ENCODE measurements around the gene TUG1. TPM values are rescaled to one million over a fixed set of nuclear protein-coding genes. Genes with fewer than 3 reads are reported as not detected.

TUG1 gene
- total RNA-seq, 1 donor from 2014 or later: 74.7 TPM

DNA sequence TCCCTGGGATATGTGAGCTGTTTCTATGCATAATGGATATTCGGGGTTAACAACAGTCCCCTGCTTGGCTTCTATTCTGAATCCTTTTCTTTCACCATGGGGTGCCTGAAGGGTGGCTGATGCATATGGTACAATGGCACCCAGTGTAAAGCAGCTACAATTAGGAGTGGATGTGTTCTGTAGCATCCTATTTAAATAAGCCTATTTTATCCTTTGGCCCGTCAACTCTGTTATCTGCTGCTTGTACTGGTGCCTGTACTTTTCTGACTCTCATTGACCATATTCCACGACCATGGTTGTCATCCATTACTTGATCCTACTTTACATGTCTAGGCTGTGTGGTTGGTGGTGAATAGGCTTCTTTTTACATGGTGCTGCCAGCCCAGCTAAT is 1.3 kb downstream of the TUG1 start:
- Mint-ChIP-seq H3K9me3 (ENCODE audit: low read depth) (peaks cover 37% of the 10 kb centered on the region), H3K4me1 (ENCODE audit: low read depth) (peaks cover 51% of the 10 kb centered on the region), H3K36me3 (ENCODE audit: low read depth) (peaks cover 47% of the 10 kb centered on the region), H3K27me3 (ENCODE audit: low read depth) (no peaks in the 10 kb centered on the region), H3K27ac (ENCODE audit: unreplicated experiment) (peak overlapping the region; percentile 93), H3K4me3 (ENCODE audit: unreplicated experiment) (peak overlapping the region; percentile 92)
- no peak for DNase-seq (ENCODE audit: low spot score)
- TF ChIP-seq, protein P1, sequence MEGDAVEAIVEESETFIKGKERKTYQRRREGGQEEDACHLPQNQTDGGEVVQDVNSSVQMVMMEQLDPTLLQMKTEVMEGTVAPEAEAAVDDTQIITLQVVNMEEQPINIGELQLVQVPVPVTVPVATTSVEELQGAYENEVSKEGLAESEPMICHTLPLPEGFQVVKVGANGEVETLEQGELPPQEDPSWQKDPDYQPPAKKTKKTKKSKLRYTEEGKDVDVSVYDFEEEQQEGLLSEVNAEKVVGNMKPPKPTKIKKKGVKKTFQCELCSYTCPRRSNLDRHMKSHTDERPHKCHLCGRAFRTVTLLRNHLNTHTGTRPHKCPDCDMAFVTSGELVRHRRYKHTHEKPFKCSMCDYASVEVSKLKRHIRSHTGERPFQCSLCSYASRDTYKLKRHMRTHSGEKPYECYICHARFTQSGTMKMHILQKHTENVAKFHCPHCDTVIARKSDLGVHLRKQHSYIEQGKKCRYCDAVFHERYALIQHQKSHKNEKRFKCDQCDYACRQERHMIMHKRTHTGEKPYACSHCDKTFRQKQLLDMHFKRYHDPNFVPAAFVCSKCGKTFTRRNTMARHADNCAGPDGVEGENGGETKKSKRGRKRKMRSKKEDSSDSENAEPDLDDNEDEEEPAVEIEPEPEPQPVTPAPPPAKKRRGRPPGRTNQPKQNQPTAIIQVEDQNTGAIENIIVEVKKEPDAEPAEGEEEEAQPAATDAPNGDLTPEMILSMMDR (IDR thresholded peaks at IDR 0.05): no peak

DNA sequence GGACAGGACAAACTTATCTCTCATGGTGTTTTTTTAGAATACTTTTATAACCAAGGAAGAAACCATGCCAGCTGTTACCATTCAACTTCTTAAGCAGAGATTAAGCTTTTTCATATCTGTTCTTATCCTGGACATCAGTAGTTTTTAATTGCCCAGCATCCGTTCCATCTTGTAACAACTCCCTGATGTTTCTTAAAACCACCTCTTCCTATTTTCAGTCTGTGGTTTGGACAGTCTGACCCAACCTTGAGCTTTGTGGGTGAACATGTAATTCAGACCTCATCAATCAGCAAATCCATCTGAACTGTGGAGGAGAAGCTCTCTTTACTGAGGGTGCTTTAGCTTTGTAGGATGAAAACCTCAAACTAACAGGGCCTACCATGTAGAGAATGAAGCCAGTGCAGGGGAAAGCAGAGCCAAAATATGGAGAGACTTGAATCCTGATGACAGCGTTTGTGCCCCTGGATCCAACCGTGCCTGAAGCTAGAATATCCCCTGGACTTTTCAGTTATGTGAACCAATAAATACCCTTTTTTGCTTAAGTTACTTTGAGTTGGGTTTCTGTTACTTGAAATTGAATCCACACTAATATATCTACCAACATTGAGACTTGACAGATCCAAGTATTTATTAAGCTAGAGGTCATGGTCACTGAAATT is 9.4 kb downstream of the TUG1 start:
- Mint-ChIP-seq H3K9me3 (ENCODE audit: low read depth) (peaks cover 55% of the 10 kb centered on the region), H3K4me1 (ENCODE audit: low read depth) (no peaks in the 10 kb centered on the region), H3K4me3 (ENCODE audit: unreplicated experiment) (no peak overlapping the region), H3K27me3 (ENCODE audit: low read depth) (no peaks in the 10 kb centered on the region), H3K36me3 (ENCODE audit: low read depth) (peaks cover 42% of the 10 kb centered on the region), H3K27ac (ENCODE audit: unreplicated experiment) (no peak overlapping the region)
- TF ChIP-seq, protein P1 (IDR thresholded peaks at IDR 0.05): no peak
- DNase-seq (ENCODE audit: low spot score): no peak

DNA sequence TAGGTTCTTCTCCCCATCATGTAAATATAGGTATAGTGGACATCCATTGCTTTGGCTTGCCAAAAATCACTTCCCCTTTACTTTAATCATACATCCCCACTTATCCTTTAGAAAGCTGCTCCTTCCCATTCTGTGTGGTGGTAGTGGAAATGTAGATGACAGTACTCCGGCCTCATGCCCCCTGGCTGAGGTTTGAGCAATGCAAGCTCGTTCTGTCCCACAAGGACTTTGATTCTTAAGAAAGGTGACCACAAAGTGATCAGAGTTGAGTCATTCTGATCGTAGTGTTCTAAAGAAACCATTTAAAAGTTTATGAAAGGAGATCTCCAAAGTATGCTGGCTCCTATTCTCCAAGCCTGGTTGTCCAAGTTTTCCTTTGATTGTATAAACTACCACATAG is 10.9 kb downstream of the TUG1 start:
- Mint-ChIP-seq H3K27me3 (ENCODE audit: low read depth) (no peaks in the 10 kb centered on the region), H3K9me3 (ENCODE audit: low read depth) (peaks cover 62% of the 10 kb centered on the region), H3K36me3 (ENCODE audit: low read depth) (peaks cover 30% of the 10 kb centered on the region), H3K4me3 (ENCODE audit: unreplicated experiment) (no peak overlapping the region), H3K4me1 (ENCODE audit: low read depth) (no peaks in the 10 kb centered on the region), H3K27ac (ENCODE audit: unreplicated experiment) (no peak overlapping the region)
- TF ChIP-seq, protein P1 (IDR thresholded peaks at IDR 0.05): no peak
- no peak for DNase-seq (ENCODE audit: low spot score)

DNA sequence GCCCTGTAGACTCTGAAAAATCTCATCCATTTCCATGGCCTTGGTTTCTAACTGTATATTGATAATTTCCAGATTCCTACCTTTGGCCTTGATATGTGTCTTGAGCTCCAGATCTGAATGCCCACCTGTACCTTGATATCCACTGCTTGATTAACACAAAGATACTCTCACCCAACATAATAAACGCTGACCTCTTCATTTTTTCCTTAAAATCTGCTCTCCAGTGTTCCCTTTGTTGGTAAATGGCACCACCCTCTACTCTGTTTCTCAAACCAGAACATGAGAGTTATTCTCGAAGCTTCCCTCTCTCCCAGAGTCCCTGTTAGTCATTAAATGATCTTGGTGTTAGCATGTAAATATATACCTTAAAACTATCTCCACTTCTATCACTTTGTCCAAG is 13.4 kb downstream of the TUG1 start:
- Mint-ChIP-seq H3K4me3 (ENCODE audit: unreplicated experiment) (no peak overlapping the region), H3K36me3 (ENCODE audit: low read depth) (peaks cover 10% of the 10 kb centered on the region), H3K27ac (ENCODE audit: unreplicated experiment) (no peak overlapping the region), H3K27me3 (ENCODE audit: low read depth) (no peaks in the 10 kb centered on the region), H3K9me3 (ENCODE audit: low read depth) (peaks cover 49% of the 10 kb centered on the region), H3K4me1 (ENCODE audit: low read depth) (no peaks in the 10 kb centered on the region)
- DNase-seq (ENCODE audit: low spot score): no peak
- TF ChIP-seq, protein P1 (IDR thresholded peaks at IDR 0.05): no peak

DNA sequence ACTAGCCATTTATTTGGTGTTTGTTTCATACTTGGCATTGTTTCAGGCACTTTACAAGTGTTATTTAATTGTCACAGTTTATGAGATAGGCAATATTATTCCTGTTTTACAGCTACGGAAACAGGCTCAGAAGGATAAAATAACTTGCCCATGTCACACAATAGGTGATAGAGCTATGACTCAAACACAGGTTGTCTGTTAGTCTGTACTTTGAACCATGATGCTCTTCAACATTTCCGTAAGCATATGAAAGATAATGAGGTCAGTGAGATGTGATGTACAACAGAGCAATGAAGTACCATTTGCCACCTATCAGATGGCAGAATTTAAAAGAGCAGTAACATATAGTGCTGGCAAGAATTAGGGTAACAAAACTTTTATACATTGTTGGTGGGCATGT is 15.3 kb downstream of the TUG1 start:
- Mint-ChIP-seq H3K4me3 (ENCODE audit: unreplicated experiment) (no peak overlapping the region), H3K27me3 (ENCODE audit: low read depth) (no peaks in the 10 kb centered on the region), H3K4me1 (ENCODE audit: low read depth) (no peaks in the 10 kb centered on the region), H3K27ac (ENCODE audit: unreplicated experiment) (no peak overlapping the region), H3K9me3 (ENCODE audit: low read depth) (peaks cover 46% of the 10 kb centered on the region), H3K36me3 (ENCODE audit: low read depth) (peaks cover 1% of the 10 kb centered on the region)
- no peak for DNase-seq (ENCODE audit: low spot score)
- TF ChIP-seq, protein P1 (IDR thresholded peaks at IDR 0.05): no peak
